SH-SY5Y (cell line): ENCODE measurements around the gene KLK3.

Experiments used
- GATA2 ChIP-seq: IDR thresholded peaks from 2 replicates; pipeline ENCODE4 v1.6.1; 2011; ENCODE audit warnings: mild to moderate bottlenecking, low read depth, low read length
- GATA3 ChIP-seq: IDR thresholded peaks from 2 replicates; pipeline ENCODE4 v1.6.1; 2011; ENCODE audit warnings: low read depth, mild to moderate bottlenecking, low read length, moderate library complexity

KLK3 gene

GRCh38 chr19:50823389-50824042 lies 31.2 kb upstream of the KLK3 start, which contains the start of gene KLK1:
Gene KLK1 (minus strand): TSS chr19:50823787. CDS start chr19:50823748, 39 bp downstream.
- TF ChIP-seq GATA3 (no peak), GATA2 (no peak)

- TF ChIP-seq GATA2: no peak
These were observed 28.0 kb upstream of the KLK3 start for GRCh38 chr19:50826492-50827240.

- TF ChIP-seq GATA3 (no peak), GATA2 (no peak)
These were observed 27.2 kb upstream of the KLK3 start for GRCh38 chr19:50827476-50827875.

GRCh38 chr19:50829801-50830200 lies 24.9 kb upstream of the KLK3 start:
- TF ChIP-seq GATA3: no peak; the same call in 1 of the 2 replicates
- peak; percentile 76 for TF ChIP-seq GATA2

- TF ChIP-seq GATA3 (no peak), GATA2 (no peak)
These were observed 24.3 kb upstream of the KLK3 start for GRCh38 chr19:50830266-50831025.

GRCh38 chr19:50831026-50831396 lies 23.7 kb upstream of the KLK3 start:
- no peak for TF ChIP-seq GATA2
- TF ChIP-seq GATA3: no peak

GRCh38 chr19:50832666-50833065 lies 22.0 kb upstream of the KLK3 start:
- TF ChIP-seq GATA3 (no peak), GATA2 (no peak)

- TF ChIP-seq GATA2 (no peak), GATA3 (no peak)
These were observed 21.5 kb upstream of the KLK3 start, which contains the start of gene KLK15 for GRCh38 chr19:50833117-50833801. Gene KLK15 (minus strand): TSS chr19:50833574. CDS start chr19:50831492, 2,082 bp downstream.

- TF ChIP-seq GATA3 (no peak), GATA2 (no peak)
These were observed 20.9 kb upstream of the KLK3 start for GRCh38 chr19:50833802-50834167.

- no peak for TF ChIP-seq GATA2
- no peak for TF ChIP-seq GATA3
These were observed 19.5 kb upstream of the KLK3 start for GRCh38 chr19:50835103-50835784.

GRCh38 chr19:50835785-50836542 lies 18.8 kb upstream of the KLK3 start:
- TF ChIP-seq GATA2: no peak
- no peak for TF ChIP-seq GATA3

- no peak for TF ChIP-seq GATA2
- TF ChIP-seq GATA3: no peak
These were observed 18.0 kb upstream of the KLK3 start for GRCh38 chr19:50836543-50837195.
